Neural cell (in vitro differentiated cells): Measurements from ENCODE around the gene IL1A. TPM values are rescaled to one million over a fixed set of nuclear protein-coding genes. Genes with fewer than 3 reads are reported as not detected.

Source experiments
- H2AFZ ChIP-seq: fragments of 200-600, 300-800 bp; sonication (generic), shearing (Covaris generic); 2 replicates; pipeline ENCODE4 v1.6.0; 2014; ENCODE audit warnings: low read depth, mild to moderate bottlenecking, antibody characterized with exemption, low read length, moderate library complexity
- H3F3A ChIP-seq: fragments of 200-600 bp; shearing (Covaris generic); 2 replicates; pipeline ENCODE4 v1.6.1; 2016; ENCODE audit warnings: mild to moderate bottlenecking, moderate library complexity, mixed read lengths, antibody characterized with exemption, low read length; ENCODE audit not compliant: insufficient read depth, poor library complexity, severe bottlenecking
- H3K27ac ChIP-seq: fragments of 200-600, 300-800 bp; sonication (generic), shearing (Covaris generic); 2 replicates; pipeline ENCODE4 v1.5.1; 2014; ENCODE audit warnings: mild to moderate bottlenecking, low read length, moderate library complexity
- H3K27me3 ChIP-seq: fragments of 300-800, 200-600 bp; sonication (generic), shearing (Covaris generic); 2 replicates; pipeline ENCODE4 v1.6.0; 2014; ENCODE audit warnings: mild to moderate bottlenecking, low read depth, low read length, moderate library complexity; ENCODE audit not compliant: insufficient read depth
- H3K36me3 ChIP-seq: fragments of 300-800, 200-600 bp; sonication (generic), shearing (Covaris generic); 2 replicates; pipeline ENCODE4 v1.5.1; 2014; ENCODE audit warnings: mild to moderate bottlenecking, antibody characterized with exemption, low read length, moderate library complexity; ENCODE audit not compliant: insufficient read depth
- H3K4me2 ChIP-seq: fragments of 300-800, 200-600 bp; sonication (generic), shearing (Covaris generic); 2 replicates; pipeline ENCODE4 v1.6.0; 2014; ENCODE audit warnings: mild to moderate bottlenecking, low read length
- H3K4me3 ChIP-seq: fragments of 300-800, 200-600 bp; sonication (generic), shearing (Covaris generic); 2 replicates; pipeline ENCODE4 v1.5.1; 2014; ENCODE audit warnings: mild to moderate bottlenecking, low read length, moderate library complexity
- H3K79me2 ChIP-seq: fragments of 200-600 bp; shearing (Covaris generic); replicated peaks from 2 replicates; pipeline ENCODE4 v1.6.0; 2014; ENCODE audit warnings: mild to moderate bottlenecking, low read length, moderate library complexity; ENCODE audit not compliant: insufficient read depth
- H3K9ac ChIP-seq: fragments of 300-800, 200-600 bp; sonication (generic), shearing (Covaris generic); 2 replicates; pipeline ENCODE4 v1.6.1; 2016; ENCODE audit warnings: mild to moderate bottlenecking, low read length, mixed read lengths
- H3K9me2 ChIP-seq: fragments of 200-600 bp; shearing (Covaris generic); 2 replicates; pipeline ENCODE4 v1.6.1; 2016; ENCODE audit warnings: mild to moderate bottlenecking, low read length, mixed read lengths; ENCODE audit not compliant: insufficient read depth
- H3K9me3 ChIP-seq: fragments of 200-600, 300-800 bp; sonication (generic), shearing (Covaris generic); 2 replicates; pipeline ENCODE4 v1.6.1; 2016; ENCODE audit warnings: mild to moderate bottlenecking, mixed run types, low read length, moderate library complexity, mixed read lengths
- H4K20me1 ChIP-seq: fragments of 200-600 bp; shearing (Covaris generic); 2 replicates; pipeline ENCODE4 v1.6.1; 2016; ENCODE audit warnings: mild to moderate bottlenecking, mixed run types; ENCODE audit not compliant: insufficient read depth
- CTCF ChIP-seq: fragments of 450-650 bp; IDR thresholded peaks from 2 replicates; pipeline ENCODE4 v1.5.1; 2014; ENCODE audit warnings: antibody characterized with exemption, mild to moderate bottlenecking, moderate library complexity; ENCODE audit not compliant: poor library complexity, severe bottlenecking
- EP300 ChIP-seq: fragments of 450-650 bp; conservative IDR thresholded peaks from 2 replicates; pipeline ENCODE4 v1.6.1; 2014; ENCODE audit warnings: antibody characterized with exemption, mild to moderate bottlenecking, moderate library complexity; ENCODE audit not compliant: poor library complexity, severe bottlenecking
- EZH2 ChIP-seq: fragments of 200-600, 300-800 bp; shearing (Covaris generic), sonication (generic); IDR thresholded peaks from 2 replicates; pipeline ENCODE4 v1.6.1; 2014; ENCODE audit warnings: antibody characterized with exemption, low read length, borderline replicate concordance, mild to moderate bottlenecking; ENCODE audit not compliant: insufficient read depth, poor library complexity, severe bottlenecking
- MXI1 ChIP-seq: fragments of 450-650 bp; conservative IDR thresholded peaks from 2 replicates; pipeline ENCODE4 v1.6.1; 2014; ENCODE audit warnings: antibody characterized with exemption, mild to moderate bottlenecking; ENCODE audit not compliant: poor library complexity, severe bottlenecking
- POLR2AphosphoS5 ChIP-seq: IDR thresholded peaks from 2 replicates; pipeline ENCODE4 v1.6.1; 2012
- RAD21 ChIP-seq: fragments of 450-650 bp; conservative IDR thresholded peaks from 2 replicates; pipeline ENCODE4 v1.6.1; 2014; ENCODE audit warnings: antibody characterized with exemption, mild to moderate bottlenecking, moderate library complexity
- REST ChIP-seq: IDR thresholded peaks from 2 replicates; pipeline ENCODE4 v1.6.1; 2012; ENCODE audit warnings: borderline replicate concordance
- SMC3 ChIP-seq: fragments of 450-650 bp; conservative IDR thresholded peaks from 2 replicates; pipeline ENCODE4 v1.6.1; 2014; ENCODE audit warnings: antibody characterized with exemption, mild to moderate bottlenecking, moderate library complexity; ENCODE audit not compliant: poor library complexity
- TAF1 ChIP-seq: IDR thresholded peaks from 2 replicates; pipeline ENCODE4 v1.6.1; 2012; ENCODE audit warnings: low read depth
- polyA plus RNA-seq: library from polyadenylated mRNA; depleted of rRNA; stranded (reverse); fragments of >200 nt; gene quantifications from 2 replicates; pipeline ENCODE4 v1.2.3, GENCODE V29; 2014

The IL1A gene
- polyA plus RNA-seq, 1 donor from 2014 or later: 0.14 TPM

GRCh38 chr2:112767693-112768330, 16.5 kb downstream of the IL1A start:
- Histone ChIP-seq H3K4me3 (no peak overlapping the region), H3K27me3 (no peaks in the 10 kb centered on the region), H3K36me3 (no peaks in the 10 kb centered on the region), H3K27ac (no peak overlapping the region), H3K9ac (no peak overlapping the region), H2AFZ (no peak overlapping the region), H3F3A (no peaks in the 10 kb centered on the region), H3K9me2 (no peaks in the 10 kb centered on the region), H3K79me2 (peaks cover 3% of the 10 kb centered on the region), H3K4me2 (no peak overlapping the region), H4K20me1 (no peaks in the 10 kb centered on the region), H3K9me3 (no peaks in the 10 kb centered on the region)
- TF ChIP-seq EP300 (no peak), MXI1 (no peak), EZH2 (no peak), TAF1 (no peak), REST (no peak), SMC3 (no peak), CTCF (no peak), POLR2AphosphoS5 (no peak), RAD21 (no peak)

- Histone ChIP-seq H3K9me2 (no peaks in the 10 kb centered on the region), H3K27ac (no peak overlapping the region), H3K9ac (peak overlapping the region; percentile 59), H3K27me3 (no peaks in the 10 kb centered on the region), H3K79me2 (peaks cover 3% of the 10 kb centered on the region), H4K20me1 (no peaks in the 10 kb centered on the region), H3F3A (no peaks in the 10 kb centered on the region), H3K36me3 (no peaks in the 10 kb centered on the region), H3K4me3 (peak overlapping the region; percentile 87), H3K9me3 (no peaks in the 10 kb centered on the region), H3K4me2 (peak overlapping the region; percentile 79), H2AFZ (peak overlapping the region; percentile 70)
- TF ChIP-seq POLR2AphosphoS5 (no peak), EP300 (no peak), EZH2 (no peak), CTCF (no peak), REST (no peak), TAF1 (no peak), MXI1 (no peak), SMC3 (no peak), RAD21 (no peak)
Measured at GRCh38 chr2:112765251-112765650, 19.0 kb downstream of the IL1A start.
